Ascending aorta (tissue), 2 donors: ENCODE data around the gene TLE6. TPM values are rescaled to one million over a fixed set of nuclear protein-coding genes. Genes with fewer than 3 reads are reported as not detected.

Experiments used
- DNase-seq, 2 donors: peaks; one replicate each; pipeline ENCODE4 v3.0.0-alpha.2; 2019; ENCODE audit warnings: low spot score in 2 of 2
- H3K27ac ChIP-seq, 2 donors: fragments of 200-600 bp; sonication (generic); one replicate each; pipeline ENCODE4 v1.5.1; 2016 to 2017; ENCODE audit warnings: mild to moderate bottlenecking in 1 of 2
- H3K27me3 ChIP-seq: fragments of 200-600 bp; sonication (generic); one replicate; pipeline ENCODE4 v1.5.1; 2017
- H3K36me3 ChIP-seq, 2 donors: fragments of 200-600 bp; sonication (generic); one replicate each; pipeline ENCODE4 v1.5.1; 2016
- H3K4me1 ChIP-seq, 2 donors: fragments of 200-600 bp; sonication (generic); one replicate each; pipeline ENCODE4 v1.5.1; 2016 to 2017; ENCODE audit warnings: mild to moderate bottlenecking in 1 of 2
- H3K4me3 ChIP-seq, 2 donors: fragments of 200-600 bp; sonication (generic); one replicate each; pipeline ENCODE4 v1.5.1; 2016 to 2017; ENCODE audit warnings: mild to moderate bottlenecking in 1 of 2
- H3K9me3 ChIP-seq, 2 donors: fragments of 200-600 bp; sonication (generic); one replicate each; pipeline ENCODE4 v1.5.1; 2016
- CTCF ChIP-seq, 3 experiments: fragments of 200-600 bp in 2 of 3; fragments of 450-650 bp in 1 of 3; sonication (generic) in 2 of 3; IDR thresholded peaks; one replicate each; pipeline ENCODE4 v1.5.1; 2016 to 2019; ENCODE audit warnings: antibody characterized with exemption in 3 of 3, mild to moderate bottlenecking in 1 of 3, moderate library complexity in 1 of 3
- intact Hi-C: fragments of 100-400 bp; cut with DNase I; formaldehyde crosslinking; loops from one replicate; pipeline ENCODE4 v1.15.1; 2023
- total RNA-seq: library from RNA; depleted of rRNA; stranded (reverse); fragments of >200 nt; gene quantifications from one replicate; pipeline ENCODE4 v1.1.0, GENCODE V29; 2016

TLE6 gene
- total RNA-seq, 1 donor from 2014 or later: not detected

GRCh38 chr19:2994588-2995131 lies 17.3 kb downstream of the TLE6 start:
- Histone ChIP-seq H3K9me3 (no peaks in the 10 kb centered on the region), H3K4me3 (no peak overlapping the region), H3K36me3 (peaks cover 0 to 14% of the 10 kb centered on the region in 2 donors), H3K27ac (no peak overlapping the region), H3K27me3 (no peaks in the 10 kb centered on the region), H3K4me1 (no peaks in the 10 kb centered on the region)
- intact Hi-C loops: loop anchor here (5.0 kb wide), 1 partner anchor 223 kb away; no protein-coding TSS in a partner anchor
- no peak for TF ChIP-seq CTCF (IDR thresholded peaks at IDR 0.05)
- DNase-seq: no peak

GRCh38 chr19:2997720-2998119 lies 20.4 kb downstream of the TLE6 start:
- intact Hi-C loops: loop anchor here (5.0 kb wide), 1 partner anchor 220 kb away; no protein-coding TSS in a partner anchor
- H3K27ac ChIP-seq: no peak overlapping the region
- H3K36me3 ChIP-seq: peaks cover 0 to 15% of the 10 kb centered on the region in 2 donors

GRCh38 chr19:2998642-2999041 lies 21.3 kb downstream of the TLE6 start:
- Histone ChIP-seq H3K4me3 (no peak overlapping the region), H3K27ac (no peak overlapping the region), H3K27me3 (no peaks in the 10 kb centered on the region), H3K4me1 (no peaks in the 10 kb centered on the region), H3K36me3 (peaks cover 0 to 15% of the 10 kb centered on the region in 2 donors), H3K9me3 (no peaks in the 10 kb centered on the region)
- intact Hi-C loops: loop anchor here (5.0 kb wide), 1 partner anchor 219 kb away; no protein-coding TSS in a partner anchor
- no peak for DNase-seq
- no peak for TF ChIP-seq CTCF (IDR thresholded peaks at IDR 0.05)

More at GRCh38 chr19:2997720-2998119, 20.4 kb downstream of the TLE6 start:
- no peak for TF ChIP-seq CTCF (IDR thresholded peaks at IDR 0.05)
- no peaks in the 10 kb centered on the region for H3K4me1 ChIP-seq
- H3K4me3 ChIP-seq: no peak overlapping the region
- no peaks in the 10 kb centered on the region for H3K27me3 ChIP-seq
- H3K9me3 ChIP-seq: no peaks in the 10 kb centered on the region
- DNase-seq: no peak

GRCh38 chr19:3001235-3001800 lies 24.0 kb downstream of the TLE6 start:
- no peak for DNase-seq
- Histone ChIP-seq H3K4me1 (no peaks in the 10 kb centered on the region), H3K4me3 (no peak overlapping the region), H3K27me3 (no peaks in the 10 kb centered on the region), H3K36me3 (peaks cover 8 to 18% of the 10 kb centered on the region in 2 donors), H3K9me3 (no peaks in the 10 kb centered on the region), H3K27ac (no peak overlapping the region)
- no peak for TF ChIP-seq CTCF (IDR thresholded peaks at IDR 0.05)
- intact Hi-C loops: no loop called here

GRCh38 chr19:3003046-3003445 lies 25.7 kb downstream of the TLE6 start:
- H3K9me3 ChIP-seq: no peaks in the 10 kb centered on the region
- no peak overlapping the region for H3K27ac ChIP-seq
- H3K27me3 ChIP-seq: no peaks in the 10 kb centered on the region
- intact Hi-C loops: no loop called here
- no peak for DNase-seq
- H3K36me3 ChIP-seq: peaks cover 8 to 12% of the 10 kb centered on the region in 2 donors
- TF ChIP-seq CTCF (IDR thresholded peaks at IDR 0.05): no peak
- H3K4me3 ChIP-seq: no peak overlapping the region
- H3K4me1 ChIP-seq: no peaks in the 10 kb centered on the region
